IMR-90 (cell line): ENCODE measurements around the gene CARMIL1. TPM values are rescaled to one million over a fixed set of nuclear protein-coding genes. Genes with fewer than 3 reads are reported as not detected.

Experiments used
- ATAC-seq: fragments of 200-7000 bp; cut with Tn5 transposase; 2 replicates; pipeline ENCODE4 v1.9.1; 2020; ENCODE audit warnings: low read depth, mild to moderate bottlenecking, moderate library complexity
- BruUV-seq: library from RNA; stranded (reverse); fragments of 400-500 nt; replicated peaks from 2 replicates; lab custom pipeline; 2021; lab: Mats Ljungman, UMichigan
- CTCF ChIA-PET: fragments of 300-600 bp; formaldehyde crosslinking; extraction: SDS; loops from one replicate; lab custom pipeline; 2021; ENCODE audit warnings: antibody characterized with exemption; lab: Yijun Ruan, JAX
- POLR2A ChIA-PET: fragments of 300-600 bp; sonication (Branson Sonifier 250); formaldehyde crosslinking; loops from one replicate; lab custom pipeline; 2022; ENCODE audit warnings: antibody characterized with exemption; ENCODE audit not compliant: unreplicated experiment; lab: Charles Lee
- DNase-seq: peaks from one replicate; pipeline ENCODE4 v3.0.0; 2013
- H2AFZ ChIP-seq: replicated peaks from 2 replicates; pipeline ENCODE3; 2013; ENCODE audit warnings: low read length, mild to moderate bottlenecking; ENCODE audit not compliant: poor library complexity
- H2AK5ac ChIP-seq: 2 replicates; pipeline ENCODE4 v1.6.1; 2013; ENCODE audit warnings: low read depth, low read length, inconsistent platforms
- H2AK9ac ChIP-seq: replicated peaks from 2 replicates; pipeline ENCODE3; 2013; ENCODE audit warnings: mild to moderate bottlenecking, low read depth, low read length, moderate library complexity; ENCODE audit not compliant: poor library complexity
- H2BK120ac ChIP-seq: 2 replicates; pipeline ENCODE4 v1.6.1; 2013; ENCODE audit warnings: low read depth, low read length, inconsistent platforms
- H2BK15ac ChIP-seq: 3 replicates; pipeline ENCODE4 v1.6.1; 2013; ENCODE audit warnings: low read depth, low read length, inconsistent platforms
- H2BK20ac ChIP-seq: 2 replicates; pipeline ENCODE4 v1.6.1; 2013; ENCODE audit warnings: low read depth, mild to moderate bottlenecking, inconsistent platforms, low read length, moderate library complexity
- H2BK5ac ChIP-seq: 2 replicates; pipeline ENCODE4 v1.6.1; 2013; ENCODE audit warnings: mild to moderate bottlenecking, low read depth, low read length, inconsistent platforms; ENCODE audit not compliant: poor library complexity, severe bottlenecking
- H3K14ac ChIP-seq: replicated peaks from 2 replicates; pipeline ENCODE4 v1.6.1; 2013; ENCODE audit warnings: low read depth, low read length, inconsistent platforms
- H3K18ac ChIP-seq: 2 replicates; pipeline ENCODE4 v1.6.1; 2013; ENCODE audit warnings: low read depth, low read length, control low read depth
- H3K23ac ChIP-seq: 2 replicates; pipeline ENCODE4 v1.6.1; 2013; ENCODE audit warnings: low read depth, low read length, inconsistent platforms
- H3K27ac ChIP-seq: 2 replicates; pipeline ENCODE4 v1.5.1; 2013; ENCODE audit warnings: mild to moderate bottlenecking, control low read depth, low read length; ENCODE audit not compliant: insufficient read depth
- H3K27me3 ChIP-seq: 2 replicates; pipeline ENCODE4 v1.6.1; 2013; ENCODE audit warnings: low read length; ENCODE audit not compliant: control insufficient read depth, insufficient read depth
- H3K36me3 ChIP-seq: 2 replicates; pipeline ENCODE4 v1.6.1; 2013; ENCODE audit warnings: low read length, mixed read lengths; ENCODE audit not compliant: control insufficient read depth, insufficient read depth
- H3K4ac ChIP-seq: 2 replicates; pipeline ENCODE4 v1.6.1; 2013; ENCODE audit warnings: low read depth, low read length, inconsistent platforms
- H3K4me1 ChIP-seq: 2 replicates; pipeline ENCODE4 v1.6.1; 2013; ENCODE audit warnings: low read length, mixed read lengths; ENCODE audit not compliant: control insufficient read depth, insufficient read depth
- H3K4me2 ChIP-seq: 2 replicates; pipeline ENCODE4 v1.6.1; 2013; ENCODE audit warnings: low read depth, mild to moderate bottlenecking, control low read depth, low read length, moderate library complexity
- H3K4me3 ChIP-seq: 2 replicates; pipeline ENCODE4 v1.5.1; 2013; ENCODE audit warnings: low read depth, mild to moderate bottlenecking, control low read depth, low read length, moderate library complexity; ENCODE audit not compliant: insufficient read depth
- H3K56ac ChIP-seq: 2 replicates; pipeline ENCODE4 v1.6.1; 2013; ENCODE audit warnings: low read length, inconsistent platforms; ENCODE audit not compliant: insufficient read depth; ENCODE audit errors: extremely low read depth
- H3K79me1 ChIP-seq, 2 experiments: 2 replicates each; pipeline ENCODE4 v1.6.1; 2013; ENCODE audit warnings: low read length in 2 of 2, inconsistent platforms in 1 of 2, low read depth in 1 of 2
- H3K9ac ChIP-seq: 2 replicates; pipeline ENCODE4 v1.6.1; 2013; ENCODE audit warnings: low read depth, low read length, control low read depth
- H3K9me1 ChIP-seq: 2 replicates; pipeline ENCODE4 v1.6.1; 2013; ENCODE audit warnings: low read length, inconsistent platforms; ENCODE audit not compliant: insufficient read depth
- H3K9me3 ChIP-seq: 2 replicates; pipeline ENCODE4 v1.6.1; 2013; ENCODE audit warnings: low read length; ENCODE audit not compliant: control insufficient read depth, insufficient read depth
- H4K20me1 ChIP-seq: 2 replicates; pipeline ENCODE4 v1.6.1; 2013; ENCODE audit warnings: low read length, inconsistent platforms; ENCODE audit not compliant: insufficient read depth
- H4K5ac ChIP-seq: 2 replicates; pipeline ENCODE4 v1.6.1; 2013; ENCODE audit warnings: mild to moderate bottlenecking, low read depth, low read length, control low read depth
- H4K8ac ChIP-seq, 2 experiments: 2 replicates each; pipeline ENCODE4 v1.6.1; 2013; ENCODE audit warnings: low read depth in 2 of 2, low read length in 2 of 2, control low read depth in 1 of 2, inconsistent platforms in 1 of 2
- H4K91ac ChIP-seq: 2 replicates; pipeline ENCODE4 v1.6.1; 2013; ENCODE audit warnings: low read depth, low read length, inconsistent platforms; ENCODE audit not compliant: insufficient read depth
- CHD1 ChIP-seq: IDR thresholded peaks from 2 replicates; pipeline ENCODE4 v1.6.1; 2012; ENCODE audit warnings: low read depth, low read length, improper control_type of control experiment
- FOS ChIP-seq: fragments of 150-350 bp; IDR thresholded peaks from 2 replicates; pipeline ENCODE4 v1.6.1; 2016; ENCODE audit warnings: low read depth, low read length
- MAZ ChIP-seq: IDR thresholded peaks from 2 replicates; pipeline ENCODE4 v1.6.1; 2012; ENCODE audit warnings: low read depth, mild to moderate bottlenecking, low read length, improper control_type of control experiment, moderate library complexity, borderline replicate concordance
- NFE2L2 ChIP-seq: fragments of 150-350 bp; IDR thresholded peaks from 2 replicates; pipeline ENCODE4 v1.6.1; 2016; ENCODE audit warnings: low read depth, mild to moderate bottlenecking, low read length
- RFX5 ChIP-seq: IDR thresholded peaks from 2 replicates; pipeline ENCODE4 v1.8.0; 2012; ENCODE audit warnings: low read depth, mild to moderate bottlenecking, low read length, moderate library complexity
- WGBS, 2 experiments: methylation state at CpG; one replicate each; pipeline versions ENCODE4 v1.1.5 to v1.1.7; 2013; ENCODE audit warnings: missing lambda C conversion rate in 2 of 2; ENCODE audit not compliant: insufficient read length in 1 of 2; ENCODE audit errors: extremely low coverage in 2 of 2; 5-methylcytosine and 5-hydroxymethylcytosine counted together
- dilution Hi-C: fragments of 300-500 bp; cut with HindIII; formaldehyde crosslinking; loops from one replicate; pipeline ENCODE4 v1.14.3; 2018; ENCODE audit warnings: low sequenced_read_pairs; ENCODE audit not compliant: unreplicated experiment
- in situ Hi-C: fragments of 300-500 bp; cut with MboI; formaldehyde crosslinking; loops from 3 replicates; pipeline ENCODE4 v1.14.3; 2019; ENCODE audit warnings: low sequenced_read_pairs, inconsistent platforms, mixed read lengths
- intact Hi-C: fragments of 100-400 bp; cut with micrococcal nuclease; formaldehyde crosslinking; loops from 2 replicates; pipeline ENCODE4 v1.10.0; 2022
- polyA plus RNA-seq, 3 experiments: library from polyadenylated mRNA; depleted of rRNA; stranded (reverse); fragments of >200 nt; gene quantifications; 2 replicates each; pipeline ENCODE4 v1.2.3, GENCODE V29; 2012; ENCODE audit warnings: low replicate concordance in 1 of 3
- total RNA-seq: library from RNA; depleted of rRNA; stranded (reverse); fragments of >200 nt; gene quantifications from 2 replicates; pipeline ENCODE4 v1.2.3, GENCODE V29; 2012
- TF ChIP-seq, protein P1 (sequence below): fragments of 150-350 bp; IDR thresholded peaks from 2 replicates; pipeline ENCODE4 v1.6.1; 2016; ENCODE audit warnings: low read depth, mild to moderate bottlenecking, low read length, moderate library complexity, borderline replicate concordance

The CARMIL1 gene
- total and polyA plus RNA-seq, 2 of the 4 experiments (the other 2 are of a cell fraction): 1.3 to 2.9 TPM

DNA sequence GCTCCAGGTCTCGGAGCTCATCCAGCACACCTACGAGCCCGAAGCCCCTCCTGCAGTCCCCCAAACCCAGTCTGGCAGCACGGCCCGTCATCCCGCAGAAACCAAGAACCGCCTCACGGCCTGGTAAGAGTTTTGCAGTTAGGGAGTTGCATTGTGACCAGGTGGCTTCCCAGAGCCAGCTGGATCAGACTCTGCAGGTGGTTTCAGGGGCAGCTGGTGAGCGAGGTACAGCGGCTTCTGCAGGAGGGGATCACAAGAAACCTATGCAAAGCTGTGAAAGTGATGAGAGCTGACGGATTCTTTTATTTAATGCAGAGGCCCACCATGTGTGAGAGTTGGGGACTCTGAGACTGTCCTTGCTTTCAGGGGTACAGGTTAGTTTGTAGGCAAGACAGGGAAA, 327.0 kb downstream of the CARMIL1 start:
- no peak overlapping the region for H3K23ac ChIP-seq
- H3K9me3 ChIP-seq: no peaks in the 10 kb centered on the region
- H4K8ac ChIP-seq: no peak overlapping the region
- H3K79me1 ChIP-seq: no peaks in the 10 kb centered on the region
- 0 out of 2 replicates have a peak, but pooled peaks cover 2% of the 10 kb centered on the region for H3K9me1 ChIP-seq
- DNase-seq: no peak
- H4K20me1 ChIP-seq: no peaks in the 10 kb centered on the region
- dilution Hi-C loops: no loop called here
- intact Hi-C loops: no loop called here
- H2AK9ac ChIP-seq: no peak overlapping the region
- no peaks in the 10 kb centered on the region for H3K4me1 ChIP-seq
- no peak overlapping the region for H2BK120ac ChIP-seq
- H2BK20ac ChIP-seq: no peak overlapping the region
- CTCF ChIA-PET: interaction anchor here (0.6 kb wide), 1 partner anchor 49 kb away, joined by 3 read pairs; no protein-coding TSS in a partner anchor
- no peak overlapping the region for H2BK5ac ChIP-seq
- no peak overlapping the region for H2AK5ac ChIP-seq
- no TSS peak for BruUV-seq
- TF ChIP-seq RFX5 (no peak), MAZ (no peak), CHD1 (no peak), FOS (no peak), NFE2L2 (no peak)
- TF ChIP-seq, protein P1, sequence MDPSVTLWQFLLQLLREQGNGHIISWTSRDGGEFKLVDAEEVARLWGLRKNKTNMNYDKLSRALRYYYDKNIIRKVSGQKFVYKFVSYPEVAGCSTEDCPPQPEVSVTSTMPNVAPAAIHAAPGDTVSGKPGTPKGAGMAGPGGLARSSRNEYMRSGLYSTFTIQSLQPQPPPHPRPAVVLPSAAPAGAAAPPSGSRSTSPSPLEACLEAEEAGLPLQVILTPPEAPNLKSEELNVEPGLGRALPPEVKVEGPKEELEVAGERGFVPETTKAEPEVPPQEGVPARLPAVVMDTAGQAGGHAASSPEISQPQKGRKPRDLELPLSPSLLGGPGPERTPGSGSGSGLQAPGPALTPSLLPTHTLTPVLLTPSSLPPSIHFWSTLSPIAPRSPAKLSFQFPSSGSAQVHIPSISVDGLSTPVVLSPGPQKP: no peak
- WGBS, 2 experiments: 80% methylated on average over 1 of the region's 11 CpGs; no CpG with 5 or more reads in 1 of the 2 experiments
- in situ Hi-C loops: loop anchor here (25.0 kb wide), 1 partner anchor 1019 kb away; no protein-coding TSS in a partner anchor
- no peak overlapping the region for H3K9ac ChIP-seq
- no peaks in the 10 kb centered on the region for H3K27me3 ChIP-seq
- no peak overlapping the region for H2BK15ac ChIP-seq
- POLR2A ChIA-PET: no interaction called here
- H4K91ac ChIP-seq: no peak overlapping the region
- H3K4me3 ChIP-seq: no peak overlapping the region
- no peak overlapping the region for H3K4me2 ChIP-seq
- no peak overlapping the region for H3K18ac ChIP-seq
- ATAC-seq: no peak
- H3K27ac ChIP-seq: no peak overlapping the region
- no peak overlapping the region for H4K5ac ChIP-seq
- H2AFZ ChIP-seq: no peak overlapping the region
- H3K56ac ChIP-seq: no peak overlapping the region
- no peak overlapping the region for H3K14ac ChIP-seq
- H3K4ac ChIP-seq: no peak overlapping the region
- H3K36me3 ChIP-seq: no peaks in the 10 kb centered on the region
